ENCODE results near the gene CDH24.

CDH24 gene

GRCh38 chr14:22997676-22998323 lies 59.5 kb downstream of the CDH24 start:
- Histone ChIP-seq H3K4me1 (ENCODE audit: control insufficient read depth, insufficient read depth, low read length) (peaks cover 5% of the 10 kb centered on the region; the same call in 1 of the 2 replicates), H3K9me3 (ENCODE audit: control insufficient read depth, insufficient read depth, low read depth, low read length) (no peaks in the 10 kb centered on the region), H3K4me3 (ENCODE audit: low read depth, low read length) (no peak overlapping the region), H3K27ac (ENCODE audit: low read depth, low read length) (no peak overlapping the region), H3K9ac (ENCODE audit: low read length) (no peak overlapping the region), H3K36me3 (ENCODE audit: control insufficient read depth, insufficient read depth, low read length) (no peaks in the 10 kb centered on the region), H3K27me3 (ENCODE audit: control insufficient read depth, insufficient read depth, low read length) (no peaks in the 10 kb centered on the region)
